ENCODE data around the gene TTC28.

GRCh38 chr22:28053896-28054818 is 625.5 kb downstream of the TTC28 start:
- TF ChIP-seq YY1 (IDR thresholded peaks at IDR 0.05; ENCODE audit: insufficient read depth, insufficient read length) (no peak), ZNF274 (IDR thresholded peaks at IDR 0.05; ENCODE audit: low read depth, low read length) (no peak)
